DOHH2 (cell line): ENCODE data around the gene ZBTB7C.

ENCODE experiments used
- H3F3A ChIP-seq: fragments of 200-600 bp; sonication (generic), shearing (Covaris generic); 2 replicates; pipeline ENCODE4 v1.6.0; 2016; ENCODE audit warnings: antibody characterized with exemption, mild to moderate bottlenecking; ENCODE audit not compliant: control insufficient read depth, insufficient read depth
- H3K27ac ChIP-seq: fragments of 200-600 bp; sonication (generic); 2 replicates; pipeline ENCODE4 v1.5.1; 2014; ENCODE audit warnings: low read depth, mild to moderate bottlenecking, low read length, moderate library complexity
- H3K27me3 ChIP-seq: fragments of 200-600 bp; sonication (generic); 2 replicates; pipeline ENCODE4 v1.6.1; 2014; ENCODE audit warnings: mild to moderate bottlenecking, low read length, mixed read lengths; ENCODE audit not compliant: control insufficient read depth
- H3K36me3 ChIP-seq: fragments of 200-600 bp; sonication (generic); 2 replicates; pipeline ENCODE4 v1.6.1; 2014; ENCODE audit warnings: mild to moderate bottlenecking, low read length, moderate library complexity, mixed read lengths; ENCODE audit not compliant: control insufficient read depth
- H3K4me1 ChIP-seq: fragments of 200-600 bp; sonication (generic); 2 replicates; pipeline ENCODE4 v1.6.1; 2014; ENCODE audit warnings: mild to moderate bottlenecking, low read length, mixed read lengths; ENCODE audit not compliant: control insufficient read depth
- H3K4me2 ChIP-seq: fragments of 200-600 bp; sonication (generic); 2 replicates; pipeline ENCODE4 v1.6.0; 2014; ENCODE audit warnings: mild to moderate bottlenecking, low read length, moderate library complexity
- H3K4me3 ChIP-seq: fragments of 200-600 bp; sonication (generic); 2 replicates; pipeline ENCODE4 v1.5.1; 2014; ENCODE audit warnings: mild to moderate bottlenecking, low read length, mixed read lengths
- H3K79me2 ChIP-seq: fragments of 200-600 bp; sonication (generic); 2 replicates; pipeline ENCODE4 v1.6.1; 2014; ENCODE audit warnings: mild to moderate bottlenecking, low read length, mixed read lengths; ENCODE audit not compliant: control insufficient read depth
- H3K9me2 ChIP-seq: fragments of 200-600 bp; sonication (generic); replicated peaks from 2 replicates; pipeline ENCODE4 v1.6.1; 2014; ENCODE audit warnings: mild to moderate bottlenecking, low read length, mixed read lengths; ENCODE audit not compliant: control insufficient read depth
- H3K9me3 ChIP-seq: fragments of 200-600 bp; sonication (generic); 2 replicates; pipeline ENCODE4 v1.6.1; 2014; ENCODE audit warnings: antibody characterized with exemption, low read length, mixed read lengths; ENCODE audit not compliant: control insufficient read depth, insufficient read depth
- H4K20me1 ChIP-seq: fragments of 200-600 bp; sonication (generic); 2 replicates; pipeline ENCODE4 v1.6.0; 2014; ENCODE audit warnings: low read depth, mild to moderate bottlenecking, antibody characterized with exemption, low read length, moderate library complexity; ENCODE audit not compliant: control insufficient read depth, insufficient read depth
- EZH2phosphoT487 ChIP-seq: fragments of 200-600 bp; sonication (generic); IDR thresholded peaks from 2 replicates; pipeline ENCODE4 v1.6.1; 2017; ENCODE audit warnings: borderline replicate concordance, mild to moderate bottlenecking, antibody characterized with exemption, low read length, moderate library complexity, mixed read lengths
- TF ChIP-seq, protein P1 (sequence below): fragments of 200-600 bp; sonication (generic); IDR thresholded peaks from one replicate; pipeline ENCODE4 v1.5.1; 2014; ENCODE audit warnings: antibody characterized with exemption, mild to moderate bottlenecking, low read depth, low read length; ENCODE audit not compliant: poor library complexity, severe bottlenecking

Gene ZBTB7C

DNA sequence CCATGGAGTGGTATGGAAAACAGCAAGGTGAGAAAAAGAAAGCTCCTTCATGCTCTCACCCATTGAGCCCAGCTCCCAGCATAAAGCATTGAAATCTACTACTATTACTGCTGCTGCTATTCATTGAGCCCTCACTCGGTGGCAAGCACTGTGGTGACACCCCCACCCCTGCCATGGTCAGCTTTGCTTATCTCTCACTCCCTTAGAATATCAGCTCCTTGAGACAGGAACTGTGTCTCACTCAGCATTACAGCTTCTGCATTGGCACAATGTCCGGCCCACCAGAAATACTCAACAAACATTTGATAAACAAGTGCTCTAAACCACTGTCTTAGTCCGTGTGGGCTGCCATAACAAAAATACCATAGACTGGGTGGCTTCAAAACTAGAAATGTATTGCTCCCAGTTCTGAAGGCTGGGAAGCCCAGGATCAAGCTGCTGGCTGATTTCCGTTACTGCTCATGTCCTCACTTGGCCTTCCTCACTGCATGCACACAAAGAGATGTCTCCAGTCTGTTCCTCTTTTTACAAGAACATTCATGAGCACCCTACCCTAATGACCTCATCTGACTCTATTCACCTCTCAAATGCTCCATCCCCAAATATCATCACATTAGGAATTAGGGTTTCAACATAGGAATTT lies 116.3 kb downstream of the ZBTB7C start:
- no peak for TF ChIP-seq EZH2phosphoT487
- TF ChIP-seq, protein P1, sequence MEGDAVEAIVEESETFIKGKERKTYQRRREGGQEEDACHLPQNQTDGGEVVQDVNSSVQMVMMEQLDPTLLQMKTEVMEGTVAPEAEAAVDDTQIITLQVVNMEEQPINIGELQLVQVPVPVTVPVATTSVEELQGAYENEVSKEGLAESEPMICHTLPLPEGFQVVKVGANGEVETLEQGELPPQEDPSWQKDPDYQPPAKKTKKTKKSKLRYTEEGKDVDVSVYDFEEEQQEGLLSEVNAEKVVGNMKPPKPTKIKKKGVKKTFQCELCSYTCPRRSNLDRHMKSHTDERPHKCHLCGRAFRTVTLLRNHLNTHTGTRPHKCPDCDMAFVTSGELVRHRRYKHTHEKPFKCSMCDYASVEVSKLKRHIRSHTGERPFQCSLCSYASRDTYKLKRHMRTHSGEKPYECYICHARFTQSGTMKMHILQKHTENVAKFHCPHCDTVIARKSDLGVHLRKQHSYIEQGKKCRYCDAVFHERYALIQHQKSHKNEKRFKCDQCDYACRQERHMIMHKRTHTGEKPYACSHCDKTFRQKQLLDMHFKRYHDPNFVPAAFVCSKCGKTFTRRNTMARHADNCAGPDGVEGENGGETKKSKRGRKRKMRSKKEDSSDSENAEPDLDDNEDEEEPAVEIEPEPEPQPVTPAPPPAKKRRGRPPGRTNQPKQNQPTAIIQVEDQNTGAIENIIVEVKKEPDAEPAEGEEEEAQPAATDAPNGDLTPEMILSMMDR: no peak
- no peaks in the 10 kb centered on the region for H3K4me1 ChIP-seq
- H3K9me2 ChIP-seq: no peaks in the 10 kb centered on the region
- H4K20me1 ChIP-seq: no peaks in the 10 kb centered on the region
- H3K4me3 ChIP-seq: no peak overlapping the region
- no peaks in the 10 kb centered on the region for H3F3A ChIP-seq
- H3K27ac ChIP-seq: no peak overlapping the region
- no peaks in the 10 kb centered on the region for H3K27me3 ChIP-seq
- no peaks in the 10 kb centered on the region for H3K79me2 ChIP-seq
- H3K4me2 ChIP-seq: no peak overlapping the region
- no peaks in the 10 kb centered on the region for H3K9me3 ChIP-seq
- no peaks in the 10 kb centered on the region for H3K36me3 ChIP-seq

DNA sequence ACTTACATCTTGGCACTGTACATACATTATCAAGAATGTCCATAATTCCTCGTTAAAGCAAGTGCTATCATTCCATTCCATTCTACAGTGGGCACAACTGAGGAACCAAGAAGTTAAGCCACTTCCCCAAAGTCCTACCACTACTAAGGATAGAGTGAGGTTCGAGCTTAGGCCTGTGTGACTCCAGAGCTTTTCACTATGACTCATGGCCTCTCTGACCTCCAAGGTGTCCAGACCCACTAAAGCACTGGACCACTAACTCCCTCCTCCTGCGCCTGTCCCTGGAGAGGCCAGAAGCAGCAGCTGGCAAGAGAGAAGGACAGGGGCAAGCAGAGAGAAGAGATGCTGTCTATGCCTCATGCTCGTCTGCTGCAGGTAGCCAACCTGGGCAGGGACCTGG lies 117.0 kb downstream of the ZBTB7C start:
- no peaks in the 10 kb centered on the region for H3K79me2 ChIP-seq
- no peaks in the 10 kb centered on the region for H4K20me1 ChIP-seq
- H3K4me2 ChIP-seq: no peak overlapping the region
- no peak overlapping the region for H3K4me3 ChIP-seq
- H3K36me3 ChIP-seq: no peaks in the 10 kb centered on the region
- H3K27ac ChIP-seq: no peak overlapping the region
- H3K27me3 ChIP-seq: no peaks in the 10 kb centered on the region
- TF ChIP-seq, protein P1: no peak
- no peak for TF ChIP-seq EZH2phosphoT487
- H3K4me1 ChIP-seq: no peaks in the 10 kb centered on the region
- no peaks in the 10 kb centered on the region for H3K9me2 ChIP-seq
- no peaks in the 10 kb centered on the region for H3K9me3 ChIP-seq
- no peaks in the 10 kb centered on the region for H3F3A ChIP-seq

DNA sequence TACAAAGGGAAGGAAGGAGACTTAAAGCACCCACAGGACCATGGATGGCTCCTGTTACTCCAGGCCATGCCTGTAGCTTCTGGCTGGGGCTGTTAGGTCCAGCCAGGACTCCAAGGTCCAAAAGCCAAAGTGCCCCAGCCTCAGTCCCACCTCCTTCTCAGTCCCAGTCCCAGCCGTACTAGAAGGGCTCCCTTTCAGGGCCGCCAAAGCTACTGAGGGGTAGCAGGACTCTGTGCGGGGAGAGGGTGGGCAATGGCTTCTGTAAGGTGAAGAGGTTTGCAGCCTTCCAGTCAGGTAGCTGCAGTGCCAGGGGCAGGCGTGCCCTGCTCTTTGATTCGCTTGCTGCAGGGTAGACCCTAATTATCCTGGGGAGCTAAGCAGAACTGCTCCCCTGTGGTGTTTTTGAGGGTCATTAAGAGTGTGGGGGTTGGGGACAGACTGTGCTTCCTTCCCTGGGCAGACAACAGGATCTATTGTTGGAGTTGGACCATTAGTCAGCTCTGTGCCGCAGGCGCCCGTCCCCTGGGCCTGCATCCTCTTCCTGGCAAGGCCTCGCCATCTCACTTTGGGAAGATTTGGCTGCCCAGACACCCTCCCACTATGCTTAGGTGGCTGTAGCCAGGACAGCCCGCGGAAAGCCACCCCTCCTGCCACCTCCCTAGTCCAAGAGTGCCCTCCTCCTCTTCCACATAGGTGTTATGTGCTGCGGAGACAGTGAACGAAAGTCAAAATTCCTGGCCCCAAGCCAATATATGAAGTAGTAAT lies 118.8 kb downstream of the ZBTB7C start:
- Histone ChIP-seq H3K79me2 (no peaks in the 10 kb centered on the region), H3K4me3 (no peak overlapping the region), H3K9me3 (no peaks in the 10 kb centered on the region), H3K9me2 (no peaks in the 10 kb centered on the region), H3K4me1 (no peaks in the 10 kb centered on the region), H3F3A (no peaks in the 10 kb centered on the region), H3K4me2 (no peak overlapping the region), H3K36me3 (no peaks in the 10 kb centered on the region), H4K20me1 (no peaks in the 10 kb centered on the region), H3K27me3 (no peaks in the 10 kb centered on the region), H3K27ac (no peak overlapping the region)
- TF ChIP-seq, protein P1: no peak
- TF ChIP-seq EZH2phosphoT487: no peak
